H1 (cell line): ENCODE data around the gene OR10H1. TPM values are rescaled to one million over a fixed set of nuclear protein-coding genes. Genes with fewer than 3 reads are reported as not detected.

ENCODE experiments used
- CTCF ChIA-PET: fragments of 300-600 bp; sonication (Branson Sonifier 250); formaldehyde crosslinking; loops from one replicate; lab custom pipeline; 2021; ENCODE audit not compliant: partially characterized antibody; lab: Charles Lee
- POLR2A ChIA-PET: fragments of 300-600 bp; sonication (Branson Sonifier 250); formaldehyde crosslinking; loops from one replicate; lab custom pipeline; 2021; ENCODE audit warnings: inconsistent platforms; ENCODE audit not compliant: partially characterized antibody; lab: Charles Lee
- DNase-seq, 2 experiments: peaks; one replicate each; pipeline versions ENCODE4 v3.0.0 to v3.0.0-alpha.2; 2010 to 2022; ENCODE audit warnings: low spot score in 2 of 2, low read depth in 1 of 2, mixed read lengths in 1 of 2
- FAIRE-seq: peaks from 2 replicates; lab custom pipeline; 2011; peaks lifted over from hg19 to GRCh38; lab: Jason Lieb, UNC
- H2AFZ ChIP-seq: 2 replicates; pipeline ENCODE4 v1.8.1; 2012; ENCODE audit warnings: low read length, inconsistent platforms
- H2AK5ac ChIP-seq: 2 replicates; pipeline ENCODE4 v1.6.1; 2013; ENCODE audit warnings: low read depth, low read length
- H2BK120ac ChIP-seq: replicated peaks from 2 replicates; pipeline ENCODE3; 2013; ENCODE audit warnings: low read depth, low read length, inconsistent platforms
- H2BK12ac ChIP-seq: 2 replicates; pipeline ENCODE4 v1.6.1; 2013; ENCODE audit warnings: low read depth, low read length
- H2BK15ac ChIP-seq: 2 replicates; pipeline ENCODE4 v1.6.1; 2013; ENCODE audit warnings: low read length
- H2BK20ac ChIP-seq: 2 replicates; pipeline ENCODE4 v1.6.1; 2013; ENCODE audit warnings: low read length
- H2BK5ac ChIP-seq: 2 replicates; pipeline ENCODE4 v1.6.1; 2013; ENCODE audit warnings: low read depth, low read length
- H3K14ac ChIP-seq: 2 replicates; pipeline ENCODE4 v1.6.1; 2013; ENCODE audit warnings: inconsistent platforms; ENCODE audit not compliant: insufficient read length
- H3K18ac ChIP-seq: 2 replicates; pipeline ENCODE4 v1.6.1; 2013; ENCODE audit warnings: low read length; ENCODE audit errors: extremely low read depth
- H3K23ac ChIP-seq: 2 replicates; pipeline ENCODE4 v1.6.1; 2013; ENCODE audit warnings: inconsistent platforms; ENCODE audit not compliant: insufficient read length
- H3K23me2 ChIP-seq: 2 replicates; pipeline ENCODE4 v1.6.1; 2013; ENCODE audit warnings: low read depth, low read length
- H3K27ac ChIP-seq: 2 replicates; pipeline ENCODE4 v1.6.1; 2011; ENCODE audit warnings: low read depth, low read length, inconsistent platforms
- H3K27me3 ChIP-seq, 4 experiments: replicated peaks in 1 of 4; 1 replicate in 1 of 4; 2 replicates in 3 of 4; pipeline versions ENCODE4 v1.6.1 to v1.8.1; 2011 to 2013; ENCODE audit warnings: low read length in 3 of 4, mild to moderate bottlenecking in 3 of 4, inconsistent platforms in 2 of 4, mixed read lengths in 2 of 4, moderate library complexity in 1 of 4; ENCODE audit not compliant: control insufficient read depth in 3 of 4, insufficient read depth in 3 of 4; ENCODE audit errors: extremely low read depth in 1 of 4
- H3K36me3 ChIP-seq, 4 experiments: 2 replicates each; pipeline versions ENCODE4 v1.6.1 to v1.8.1; 2011 to 2013; ENCODE audit warnings: mild to moderate bottlenecking in 4 of 4, low read length in 3 of 4, moderate library complexity in 2 of 4, control low read depth in 1 of 4, inconsistent platforms in 1 of 4; ENCODE audit not compliant: insufficient read depth in 4 of 4, control insufficient read depth in 2 of 4
- H3K4ac ChIP-seq: replicated peaks from 2 replicates; pipeline ENCODE3; 2013; ENCODE audit warnings: low read length, low read depth, mixed read lengths, inconsistent platforms; ENCODE audit not compliant: insufficient read length
- H3K4me1 ChIP-seq, 4 experiments: replicated peaks in 1 of 4; 1 replicate in 1 of 4; 2 replicates in 3 of 4; pipeline versions ENCODE4 v1.6.1 to v1.8.1; 2011 to 2013; ENCODE audit warnings: low read length in 3 of 4, inconsistent platforms in 2 of 4, mixed read lengths in 1 of 4; ENCODE audit not compliant: insufficient read depth in 4 of 4, control insufficient read depth in 3 of 4
- H3K4me2 ChIP-seq, 2 experiments: 2 replicates each; pipeline versions ENCODE4 v1.6.1 to v1.8.1; 2011 to 2013; ENCODE audit warnings: low read depth in 2 of 2, low read length in 2 of 2, control low read depth in 1 of 2, inconsistent platforms in 1 of 2, mild to moderate bottlenecking in 1 of 2; ENCODE audit not compliant: insufficient read depth in 1 of 2
- H3K4me3 ChIP-seq, 4 experiments: fragments of 200-600, 300-600 bp in 1 of 4; sonication (generic), shearing (Covaris generic), sonication (Bioruptor Twin) in 1 of 4; 2 replicates each; pipeline versions ENCODE4 v1.5.1 to v1.8.1; 2011 to 2016; ENCODE audit warnings: low read length in 4 of 4, low read depth in 3 of 4, control low read depth in 2 of 4, inconsistent platforms in 2 of 4, mild to moderate bottlenecking in 2 of 4, mixed read lengths in 1 of 4, moderate library complexity in 1 of 4; ENCODE audit not compliant: insufficient read depth in 2 of 4; ENCODE audit errors: extremely low read depth in 1 of 4
- H3K56ac ChIP-seq: replicated peaks from 2 replicates; pipeline ENCODE3; 2013; ENCODE audit warnings: low read depth, mild to moderate bottlenecking, mixed read lengths, low read length, inconsistent platforms; ENCODE audit not compliant: insufficient read length
- H3K79me1 ChIP-seq: 2 replicates; pipeline ENCODE4 v1.6.1; 2013; ENCODE audit warnings: low read depth, low read length, control low read depth
- H3K79me2 ChIP-seq, 2 experiments: 2 replicates each; pipeline versions ENCODE4 v1.6.1 to v1.8.1; 2012 to 2013; ENCODE audit warnings: low read length in 2 of 2, mild to moderate bottlenecking in 2 of 2, inconsistent platforms in 1 of 2; ENCODE audit not compliant: insufficient read depth in 2 of 2, control insufficient read depth in 1 of 2
- H3K9ac ChIP-seq, 4 experiments: replicated peaks in 1 of 4; 1 replicate in 1 of 4; 2 replicates in 3 of 4; pipeline versions ENCODE4 v1.6.1 to v1.8.1; 2011 to 2013; ENCODE audit warnings: low read depth in 3 of 4, low read length in 3 of 4, control low read depth in 2 of 4, mild to moderate bottlenecking in 2 of 4, moderate library complexity in 2 of 4, inconsistent platforms in 1 of 4; ENCODE audit errors: extremely low read depth in 1 of 4
- H3K9me3 ChIP-seq, 2 experiments: 2 replicates each; pipeline versions ENCODE4 v1.6.1 to v1.8.1; 2012 to 2013; ENCODE audit warnings: mild to moderate bottlenecking in 2 of 2, moderate library complexity in 2 of 2, control low read depth in 1 of 2, inconsistent platforms in 1 of 2, low read depth in 1 of 2, low read length in 1 of 2, mixed read lengths in 1 of 2; ENCODE audit not compliant: insufficient read depth in 2 of 2
- H4K20me1 ChIP-seq, 2 experiments: replicated peaks in 1 of 2; 2 replicates each; pipeline versions ENCODE3 to v1.8.1; 2011 to 2013; ENCODE audit warnings: inconsistent platforms in 2 of 2, low read length in 2 of 2, mild to moderate bottlenecking in 1 of 2; ENCODE audit not compliant: insufficient read depth in 2 of 2, control insufficient read depth in 1 of 2
- H4K5ac ChIP-seq: 2 replicates; pipeline ENCODE4 v1.6.1; 2013; ENCODE audit warnings: low read length, low read depth, mixed read lengths, inconsistent platforms; ENCODE audit not compliant: insufficient read length
- H4K8ac ChIP-seq: 2 replicates; pipeline ENCODE4 v1.8.0; 2013; ENCODE audit warnings: mild to moderate bottlenecking, moderate library complexity, low read length, inconsistent platforms; ENCODE audit not compliant: insufficient read depth; ENCODE audit errors: extremely low read depth
- H4K91ac ChIP-seq: replicated peaks from 2 replicates; pipeline ENCODE3; 2013; ENCODE audit warnings: low read length, mixed read lengths, inconsistent platforms; ENCODE audit not compliant: insufficient read length
- CHD1 ChIP-seq: IDR thresholded peaks from 2 replicates; pipeline ENCODE4 v1.6.1; 2012; ENCODE audit warnings: low read depth, low read length, improper control_type of control experiment
- WGBS, 2 experiments: shearing (Covaris generic) in 1 of 2; methylation state at CpG; one replicate each; pipeline versions ENCODE4 v1.1.6 to v1.1.7; 2013 to 2015; ENCODE audit warnings: low lambda C conversion rate in 2 of 2, mixed read lengths in 2 of 2, inconsistent platforms in 1 of 2, low coverage in 1 of 2, missing lambda C conversion rate in 1 of 2; ENCODE audit not compliant: insufficient replicate concordance in 2 of 2, insufficient coverage in 1 of 2, insufficient read length in 1 of 2; ENCODE audit errors: extremely low coverage in 1 of 2, missing lambda C conversion rate in 1 of 2; 5-methylcytosine and 5-hydroxymethylcytosine counted together
- polyA plus RNA-seq, 7 experiments: library from polyadenylated mRNA; depleted of rRNA in 3 of 7; stranded (reverse) in 5 of 7; unstranded in 2 of 7; fragments of >200 nt in 5 of 7; fragments of 200-250 nt in 2 of 7; gene quantifications; 1 replicate in 5 of 7; 2 replicates in 1 of 7; 4 replicates in 1 of 7; pipeline versions ENCODE4 v1.2.1 to v1.2.3, GENCODE V29; 2011 to 2013; ENCODE audit warnings: missing spikeins in 2 of 7, mixed read lengths in 2 of 7
- total RNA-seq: library from RNA; stranded (reverse); fragmentation: NEBNext Ultra II Directional; extraction: Animal tissue kit (Norgen Biotek cat#: 25700); gene quantifications from 2 replicates; pipeline ENCODE4 v1.2.1, GENCODE V29; 2021

The OR10H1 gene
- total and polyA plus RNA-seq, 2 of the 8 experiments (the other 6 are each of a cell fraction or from before 2014, with no cell fraction given): not detected

DNA sequence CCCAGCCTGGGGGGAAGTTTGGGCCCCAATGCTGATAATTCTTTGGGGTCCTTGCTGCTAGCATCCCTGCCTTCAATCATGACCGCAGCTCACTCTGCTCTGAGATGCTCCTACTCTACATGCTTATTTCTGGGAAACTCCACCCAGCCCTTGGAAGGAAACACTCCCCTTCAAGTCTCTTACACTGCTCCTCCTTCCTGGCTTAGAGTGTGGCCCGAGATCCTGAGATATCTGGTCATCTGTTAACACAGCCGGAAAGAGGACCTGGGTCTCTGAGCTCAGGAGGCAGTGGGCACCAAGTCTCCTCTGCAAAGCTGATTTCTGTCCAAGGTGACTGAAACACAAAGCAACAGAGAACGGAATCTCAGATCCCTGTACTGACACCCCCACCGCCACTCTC, 49.4 kb upstream of the OR10H1 start:
- H3K4me3 ChIP-seq: no peak overlapping the region
- no peak overlapping the region for H3K56ac ChIP-seq
- ChIA-PET CTCF (no interaction called here), POLR2A (no interaction called here)
- H4K91ac ChIP-seq: no peak overlapping the region
- no peak overlapping the region for H3K23ac ChIP-seq
- DNase-seq (no peak), FAIRE-seq (no peak)
- no peak overlapping the region for H3K18ac ChIP-seq
- H2BK120ac ChIP-seq: no peak overlapping the region
- no peak overlapping the region for H2AK5ac ChIP-seq
- no peak overlapping the region for H3K14ac ChIP-seq
- no peak overlapping the region for H2BK20ac ChIP-seq
- H3K23me2 ChIP-seq: no peaks in the 10 kb centered on the region
- no peak overlapping the region for H3K4ac ChIP-seq
- no peak overlapping the region for H2BK12ac ChIP-seq
- H2BK15ac ChIP-seq: no peak overlapping the region
- TF ChIP-seq CHD1: no peak
- no peak overlapping the region for H3K9ac ChIP-seq
- H2AFZ ChIP-seq: no peak overlapping the region
- H3K79me2 ChIP-seq: no peaks in the 10 kb centered on the region
- no peaks in the 10 kb centered on the region for H3K36me3 ChIP-seq
- H3K27me3 ChIP-seq: no peaks in the 10 kb centered on the region
- no peak overlapping the region for H4K8ac ChIP-seq
- no peaks in the 10 kb centered on the region for H3K79me1 ChIP-seq
- no peak overlapping the region for H2BK5ac ChIP-seq
- H3K4me2 ChIP-seq: no peak overlapping the region
- no peak overlapping the region for H3K27ac ChIP-seq
- H3K9me3 ChIP-seq: peaks cover 34 to 78% of the 10 kb centered on the region in 2 experiments; a peak in 3 of 4 replicates
- H4K20me1 ChIP-seq: no peaks in the 10 kb centered on the region
- no peaks in the 10 kb centered on the region for H3K4me1 ChIP-seq
- WGBS, 2 experiments: 70% methylated on average over 5 of the region's 5 CpGs; no CpG with 5 or more reads in 1 of the 2 experiments
- no peak overlapping the region for H4K5ac ChIP-seq
